ENCODE data around the gene ECHDC3. TPM values are rescaled to one million over a fixed set of nuclear protein-coding genes. Genes with fewer than 3 reads are reported as not detected.
A peak's percentile ranks its signal among the peaks of the same experiment; 100 is the strongest.

The ECHDC3 gene
- total RNA-seq, 5 donors from 2014 or later (not counting 1 experiment from before 2014, with no cell fraction given): 0.62 to 2.7 (median 1.5) TPM

- no peaks in the 10 kb centered on the region for H3K36me3 ChIP-seq (ENCODE audit: control insufficient read depth in 2 of 2, extremely low read depth in 1 of 2, insufficient read depth in 1 of 2, low read length in 1 of 2)
- ChIA-PET POLR2A (interaction anchor here in 1 of 2 donors (0.5 to 0.6 kb wide), 2 partner anchors 616 to 1055 kb away, joined by 3 to 10 read pairs; no protein-coding TSS in a partner anchor), CTCF (interaction anchor here in 1 of 2 donors (0.6 to 0.7 kb wide), 2 partner anchors 215 to 229 kb away, joined by 3 to 4 read pairs; no protein-coding TSS in a partner anchor)
- 100% methylated on average over 1 of the region's 4 CpGs for WGBS (ENCODE audit: insufficient coverage)
- H3K9me3 ChIP-seq: no peaks in the 10 kb centered on the region
- ATAC-seq (replicated peaks in 1 of 4): no peak
- no peaks in the 10 kb centered on the region for H3K27me3 ChIP-seq (replicated peaks in 1 of 2; ENCODE audit: control insufficient read depth in 2 of 2, extremely low read depth in 1 of 2, insufficient read depth in 2 of 2, low read length in 1 of 2)
- Mint-ChIP-seq H3K9me3 (no peaks in the 10 kb centered on the region), H3K4me1 (peaks cover 0 to 5% (median 4%) of the 10 kb centered on the region in 3 donors), H3K27me3 (no peaks in the 10 kb centered on the region), H3K4me3 (no peak overlapping the region), H3K36me3 (no peaks in the 10 kb centered on the region), H3K27ac (no peak overlapping the region)
- DNase-seq: no peak
- H3K4me1 ChIP-seq (ENCODE audit: control insufficient read depth in 1 of 2, extremely low read depth in 1 of 2, insufficient read depth in 2 of 2, low read length in 2 of 2): peaks cover 0 to 3% of the 10 kb centered on the region in 2 experiments
- no peak overlapping the region for H3K4me3 ChIP-seq (ENCODE audit: control insufficient read depth in 1 of 2, extremely low read depth in 1 of 2, low read length in 1 of 2)
- H3K27ac ChIP-seq (ENCODE audit: low read length): no peak overlapping the region
Measured at GRCh38 chr10:11754620-11755019, 12.4 kb downstream of the ECHDC3 start.

DNA sequence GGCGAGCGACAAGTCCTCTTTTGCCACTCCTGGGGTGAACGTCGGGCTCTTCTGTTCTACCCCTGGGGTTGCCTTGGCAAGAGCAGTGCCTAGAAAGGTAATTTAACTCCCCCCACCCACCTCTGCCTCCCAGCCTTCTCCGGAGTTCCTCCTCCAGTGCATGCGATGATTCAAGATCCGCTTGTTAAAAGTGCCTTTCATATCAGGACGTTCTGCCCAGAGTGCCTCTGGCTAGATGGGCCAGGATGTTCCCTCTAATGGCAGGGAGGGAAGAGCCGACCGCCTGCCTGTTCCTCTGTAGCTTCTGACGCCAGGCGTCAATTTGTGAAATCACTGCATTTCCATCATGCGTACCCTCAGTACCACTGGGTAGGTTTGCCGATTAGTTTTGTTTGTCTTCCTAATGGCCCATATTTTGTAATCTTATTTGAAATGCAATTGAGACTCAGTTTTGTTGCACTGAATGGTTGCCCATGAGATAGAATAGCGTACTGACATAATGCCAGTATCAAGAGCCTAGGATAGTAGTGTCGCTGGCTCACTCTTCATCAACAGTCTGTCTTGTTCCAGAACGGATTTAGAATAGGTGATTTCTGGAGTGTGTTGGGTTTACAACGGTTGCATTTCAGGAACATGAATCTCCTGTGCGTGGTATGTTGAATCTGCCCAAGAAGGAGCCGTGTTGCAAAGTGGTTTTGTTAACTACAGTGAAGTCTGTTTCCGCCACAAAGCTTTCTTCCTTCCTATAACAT, 13.5 kb downstream of the ECHDC3 start:
- POLR2A ChIA-PET: no interaction called here
- Histone ChIP-seq H3K36me3 (ENCODE audit: control insufficient read depth in 2 of 2, extremely low read depth in 1 of 2, insufficient read depth in 1 of 2, low read length in 1 of 2) (no peaks in the 10 kb centered on the region), H3K4me3 (ENCODE audit: control insufficient read depth in 1 of 2, extremely low read depth in 1 of 2, low read length in 1 of 2) (no peak overlapping the region), H3K27me3 (replicated peaks in 1 of 2; ENCODE audit: control insufficient read depth in 2 of 2, extremely low read depth in 1 of 2, insufficient read depth in 2 of 2, low read length in 1 of 2) (peaks cover 0 to 5% of the 10 kb centered on the region in 2 experiments), H3K27ac (ENCODE audit: low read length) (no peak overlapping the region), H3K4me1 (ENCODE audit: control insufficient read depth in 1 of 2, extremely low read depth in 1 of 2, insufficient read depth in 2 of 2, low read length in 2 of 2) (peaks cover 0 to 3% of the 10 kb centered on the region in 2 experiments), H3K9me3 (no peaks in the 10 kb centered on the region)
- Mint-ChIP-seq H3K9me3 (no peaks in the 10 kb centered on the region), H3K4me3 (no peak overlapping the region), H3K4me1 (peaks cover 0 to 5% (median 4%) of the 10 kb centered on the region in 3 donors), H3K36me3 (no peaks in the 10 kb centered on the region), H3K27me3 (no peaks in the 10 kb centered on the region), H3K27ac (no peak overlapping the region)
- 94% methylated on average over 16 of the region's 21 CpGs for WGBS (ENCODE audit: insufficient coverage)
- DNase-seq (no peak), ATAC-seq (replicated peaks in 1 of 4) (no peak)
- CTCF ChIA-PET: interaction anchor here in 1 of 2 donors (1.1 kb wide), 1 partner anchor 25 kb away, joined by 4 read pairs; no protein-coding TSS in a partner anchor

GRCh38 chr10:11756766-11757315, 14.7 kb downstream of the ECHDC3 start:
- Histone ChIP-seq H3K27ac (ENCODE audit: low read length) (no peak overlapping the region), H3K4me1 (ENCODE audit: control insufficient read depth in 1 of 2, extremely low read depth in 1 of 2, insufficient read depth in 2 of 2, low read length in 2 of 2) (peaks cover 0 to 3% of the 10 kb centered on the region in 2 experiments), H3K4me3 (ENCODE audit: control insufficient read depth in 1 of 2, extremely low read depth in 1 of 2, low read length in 1 of 2) (no peak overlapping the region), H3K27me3 (replicated peaks in 1 of 2; ENCODE audit: control insufficient read depth in 2 of 2, extremely low read depth in 1 of 2, insufficient read depth in 2 of 2, low read length in 1 of 2) (peaks cover 0 to 5% of the 10 kb centered on the region in 2 experiments), H3K36me3 (ENCODE audit: control insufficient read depth in 2 of 2, extremely low read depth in 1 of 2, insufficient read depth in 1 of 2, low read length in 1 of 2) (no peaks in the 10 kb centered on the region), H3K9me3 (no peaks in the 10 kb centered on the region)
- H3K36me3 Mint-ChIP-seq: no peaks in the 10 kb centered on the region
- H3K27me3 Mint-ChIP-seq: no peaks in the 10 kb centered on the region
- no peak overlapping the region for H3K4me3 Mint-ChIP-seq
- WGBS (ENCODE audit: insufficient coverage): 81% methylated on average over 6 of the region's 11 CpGs
- ChIA-PET POLR2A (no interaction called here), CTCF (interaction anchor here (0.7 to 2.9 kb wide), 8 partner anchors 18 to 259 kb away, joined by 3 to 25 read pairs (median 6); no protein-coding TSS in a partner anchor)
- no peaks in the 10 kb centered on the region for H3K9me3 Mint-ChIP-seq
- no peak overlapping the region for H3K27ac Mint-ChIP-seq
- DNase-seq (no peak), ATAC-seq (replicated peaks in 1 of 4) (no peak)
- peaks cover 0 to 5% (median 4%) of the 10 kb centered on the region in 3 donors for H3K4me1 Mint-ChIP-seq

DNA sequence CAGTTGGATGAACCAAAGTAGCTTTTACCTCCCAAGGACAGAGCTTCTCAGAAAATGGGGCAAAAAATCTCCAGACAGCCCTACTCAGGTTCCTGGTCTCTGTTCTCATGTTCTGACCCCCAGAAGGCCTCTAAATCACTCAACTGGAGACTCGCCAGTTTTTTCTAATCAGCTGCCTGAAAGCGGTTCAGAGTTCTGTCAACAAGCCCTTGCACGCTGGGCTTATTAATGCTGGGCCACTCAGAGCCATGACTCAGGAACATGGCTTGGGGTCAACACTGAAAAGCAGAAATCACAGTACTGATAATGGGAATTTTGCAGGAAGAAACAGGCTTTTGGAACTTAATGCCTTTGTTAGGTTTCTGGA, 15.3 kb downstream of the ECHDC3 start:
- Histone ChIP-seq H3K9me3 (no peaks in the 10 kb centered on the region), H3K4me3 (ENCODE audit: control insufficient read depth in 1 of 2, extremely low read depth in 1 of 2, low read length in 1 of 2) (no peak overlapping the region), H3K4me1 (ENCODE audit: control insufficient read depth in 1 of 2, extremely low read depth in 1 of 2, insufficient read depth in 2 of 2, low read length in 2 of 2) (peaks cover 0 to 3% of the 10 kb centered on the region in 2 experiments), H3K36me3 (ENCODE audit: control insufficient read depth in 2 of 2, extremely low read depth in 1 of 2, insufficient read depth in 1 of 2, low read length in 1 of 2) (no peaks in the 10 kb centered on the region), H3K27me3 (replicated peaks in 1 of 2; ENCODE audit: control insufficient read depth in 2 of 2, extremely low read depth in 1 of 2, insufficient read depth in 2 of 2, low read length in 1 of 2) (peaks cover 0 to 5% of the 10 kb centered on the region in 2 experiments), H3K27ac (ENCODE audit: low read length) (no peak overlapping the region)
- H3K27ac Mint-ChIP-seq: peak overlapping the region; percentile 6 to 39
- peaks cover 0 to 3% of the 10 kb centered on the region in 2 donors for H3K27me3 Mint-ChIP-seq
- DNase-seq: no peak
- WGBS (ENCODE audit: insufficient coverage): 77% methylated on average over 3 of the region's 3 CpGs
- H3K9me3 Mint-ChIP-seq: no peaks in the 10 kb centered on the region
- H3K4me1 Mint-ChIP-seq: peaks cover 0 to 5% (median 4%) of the 10 kb centered on the region in 3 donors
- no peak overlapping the region for H3K4me3 Mint-ChIP-seq
- ChIA-PET POLR2A (interaction anchor here in 1 of 2 donors (0.8 kb wide), 1 partner anchor 242 kb away, joined by 4 read pairs; no protein-coding TSS in a partner anchor), CTCF (interaction anchor here (0.8 to 2.9 kb wide), 10 partner anchors 32 to 260 kb away, joined by 3 to 25 read pairs (median 4); no protein-coding TSS in a partner anchor)
- H3K36me3 Mint-ChIP-seq: no peaks in the 10 kb centered on the region
- ATAC-seq (replicated peaks in 1 of 4): no peak

- Histone ChIP-seq H3K4me3 (ENCODE audit: control insufficient read depth in 1 of 2, extremely low read depth in 1 of 2, low read length in 1 of 2) (no peak overlapping the region), H3K27me3 (replicated peaks in 1 of 2; ENCODE audit: control insufficient read depth in 2 of 2, extremely low read depth in 1 of 2, insufficient read depth in 2 of 2, low read length in 1 of 2) (peaks cover 0 to 5% of the 10 kb centered on the region in 2 experiments), H3K9me3 (no peaks in the 10 kb centered on the region), H3K36me3 (ENCODE audit: control insufficient read depth in 2 of 2, extremely low read depth in 1 of 2, insufficient read depth in 1 of 2, low read length in 1 of 2) (no peaks in the 10 kb centered on the region), H3K4me1 (ENCODE audit: control insufficient read depth in 1 of 2, extremely low read depth in 1 of 2, insufficient read depth in 2 of 2, low read length in 2 of 2) (peaks cover 0 to 3% of the 10 kb centered on the region in 2 experiments), H3K27ac (ENCODE audit: low read length) (no peak overlapping the region)
- Mint-ChIP-seq H3K4me1 (peaks cover 0 to 5% (median 4%) of the 10 kb centered on the region in 3 donors), H3K36me3 (no peaks in the 10 kb centered on the region), H3K27ac (peak overlapping the region; percentile 6 to 39), H3K4me3 (no peak overlapping the region), H3K27me3 (peaks cover 0 to 3% of the 10 kb centered on the region in 2 donors), H3K9me3 (no peaks in the 10 kb centered on the region)
- ATAC-seq (replicated peaks in 1 of 4): peak; percentile 94 to 100 (median 96)
- DNase-seq: peak; percentile 59 to 87 (median 79)
- 22% methylated on average over 5 of the region's 11 CpGs for WGBS (ENCODE audit: insufficient coverage)
- ChIA-PET CTCF (interaction anchor here (0.5 to 2.9 kb wide), 12 partner anchors 10 to 260 kb away, joined by 3 to 25 read pairs (median 4); no protein-coding TSS in a partner anchor), POLR2A (interaction anchor here in 1 of 2 donors (0.8 kb wide), 1 partner anchor 243 kb away, joined by 4 read pairs; no protein-coding TSS in a partner anchor)
Measured at GRCh38 chr10:11757821-11758463, 15.8 kb downstream of the ECHDC3 start.
